Gastrocnemius medialis (tissue), 4 donors: ENCODE data around the gene ZFYVE28. TPM values are rescaled to one million over a fixed set of nuclear protein-coding genes. Genes with fewer than 3 reads are reported as not detected.

Experiments used
- ATAC-seq, 2 donors: fragments of 150-250 bp; one replicate each; pipeline ENCODE4 v1.9.1; 2016
- DNase-seq, 2 donors: peaks; one replicate each; pipeline ENCODE4 v3.0.0-alpha.2; 2019
- H3K27ac ChIP-seq, 4 donors: fragments of 200-600 bp; sonication (generic); 1 replicate in 1 of 4; 2 replicates in 3 of 4; pipeline ENCODE4 v1.5.1; 2016 to 2018; ENCODE audit warnings: mild to moderate bottlenecking in 2 of 4, moderate library complexity in 1 of 4
- H3K27me3 ChIP-seq, 3 donors: fragments of 200-600 bp; sonication (generic) in 2 of 3; 1 replicate in 1 of 3; 2 replicates in 2 of 3; pipeline versions ENCODE4 v1.5.1 to v1.6.0; 2016 to 2019; ENCODE audit warnings: mild to moderate bottlenecking in 1 of 3, moderate library complexity in 1 of 3
- H3K36me3 ChIP-seq, 2 donors: fragments of 200-600 bp; sonication (generic) in 1 of 2; one replicate each; pipeline ENCODE4 v1.5.1; 2017 to 2018
- H3K4me1 ChIP-seq, 2 donors: fragments of 200-600 bp; sonication (generic) in 1 of 2; one replicate each; pipeline ENCODE4 v1.5.1; 2016 to 2017; ENCODE audit warnings: mild to moderate bottlenecking in 2 of 2
- H3K4me3 ChIP-seq, 4 donors: fragments of 200-600 bp; sonication (generic) in 3 of 4; 1 replicate in 1 of 4; 2 replicates in 3 of 4; pipeline ENCODE4 v1.5.1; 2016 to 2019; ENCODE audit warnings: mild to moderate bottlenecking in 2 of 4
- H3K9me3 ChIP-seq, 3 donors: fragments of 200-600 bp; sonication (generic) in 2 of 3; 1 replicate in 1 of 3; 2 replicates in 2 of 3; pipeline ENCODE4 v1.5.1; 2016 to 2019
- POLR2A ChIP-seq, 2 donors: fragments of 450-650 bp; IDR thresholded peaks; one replicate each; pipeline ENCODE4 v1.6.1; 2017; ENCODE audit warnings: antibody characterized with exemption in 2 of 2, mild to moderate bottlenecking in 2 of 2, moderate library complexity in 2 of 2
- in situ Hi-C, 4 donors: fragments of 200-750 bp; cut with MboI; loops; one replicate each; pipeline versions ENCODE4 v1.15.0 to v1.8.0; 2017; ENCODE audit warnings: low sequenced_read_pairs in 4 of 4
- intact Hi-C: fragments of 100-400 bp; cut with DNase I; formaldehyde crosslinking; loops from one replicate; pipeline ENCODE4 v1.15.1; 2023; ENCODE audit warnings: low total_unique reads
- total RNA-seq, 4 donors: library from RNA; depleted of rRNA; stranded (reverse); fragments of >200 nt; gene quantifications; one replicate each; pipeline versions ENCODE4 v1.1.0 to v1.2.3, GENCODE V29; 2016
- TF ChIP-seq, protein P1 (sequence below), 5 experiments: fragments of 450-650 bp in 3 of 5; fragments of 200-600 bp in 2 of 5; sonication (generic) in 2 of 5; IDR thresholded peaks in 4 of 5; conservative IDR thresholded peaks in 1 of 5; 1 replicate in 4 of 5; 2 replicates in 1 of 5; pipeline ENCODE4 v1.5.1; 2016 to 2019; ENCODE audit warnings: antibody characterized with exemption in 5 of 5, mild to moderate bottlenecking in 3 of 5, moderate library complexity in 3 of 5

The ZFYVE28 gene
- total RNA-seq, 4 donors from 2014 or later, result 1.8 to 6.0 (median 3.4) TPM

DNA sequence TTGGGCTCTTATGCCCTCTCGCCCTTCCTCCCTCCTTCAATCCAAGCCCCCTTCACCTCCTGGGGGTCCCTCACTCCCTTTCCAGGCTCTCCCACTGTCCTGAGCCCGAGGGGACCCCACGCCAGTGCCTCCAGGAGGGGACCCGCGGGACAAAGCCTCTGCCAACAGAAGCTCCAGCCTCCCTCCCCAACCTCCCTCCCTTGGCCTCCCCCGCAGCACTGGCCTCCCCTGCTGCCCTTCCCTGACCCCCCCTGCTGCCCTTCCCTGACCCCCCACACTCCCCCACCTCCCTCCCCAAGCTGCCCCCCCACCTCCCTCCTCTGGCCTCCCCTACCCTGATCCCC lies 85.5 kb downstream of the ZFYVE28 start:
- in situ Hi-C loops (no loop called here), intact Hi-C loops (no loop called here)
- no peak overlapping the region for H3K4me3 ChIP-seq

DNA sequence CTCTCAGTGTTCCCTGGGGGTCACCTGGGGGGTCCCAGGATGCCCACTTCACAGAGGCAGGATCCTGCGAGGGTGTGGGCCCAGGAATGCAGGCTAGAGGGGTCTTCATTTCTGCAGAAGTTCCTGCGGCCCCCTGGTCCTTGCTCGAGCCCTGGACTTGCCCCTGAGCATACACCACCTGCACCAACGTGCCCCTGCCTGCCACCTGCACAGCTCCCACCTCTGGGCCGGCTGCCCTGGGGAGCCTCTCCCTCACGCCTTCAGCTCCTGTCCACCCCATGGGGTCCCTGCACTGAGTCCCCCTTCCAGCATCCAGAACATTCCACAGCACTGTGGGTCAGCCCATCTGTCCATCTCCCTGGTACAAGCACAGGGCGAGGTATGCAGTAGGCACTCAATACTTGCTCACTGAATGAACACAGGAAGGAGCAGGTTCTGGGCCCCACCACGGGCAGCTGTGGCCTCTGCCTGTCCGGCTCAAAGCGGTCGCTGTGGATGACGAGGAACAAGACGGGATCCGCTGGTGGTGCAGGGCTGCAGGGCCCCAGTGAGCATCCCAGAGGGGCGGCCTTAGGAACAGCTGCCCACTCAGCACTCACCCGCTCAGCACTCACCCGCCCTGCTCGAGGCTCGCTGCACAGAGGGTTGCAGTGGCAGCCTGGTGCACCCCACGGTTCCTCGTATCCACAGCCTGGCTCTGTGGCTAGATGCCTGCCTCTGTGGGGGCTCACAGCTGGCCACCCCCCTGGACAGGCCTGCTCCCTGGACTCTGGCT lies 86.1 kb downstream of the ZFYVE28 start:
- Histone ChIP-seq H3K9me3 (no peaks in the 10 kb centered on the region), H3K36me3 (no peaks in the 10 kb centered on the region), H3K27me3 (no peaks in the 10 kb centered on the region), H3K4me1 (no peaks in the 10 kb centered on the region), H3K27ac (no peak overlapping the region), H3K4me3 (no peak overlapping the region)
- no peak for DNase-seq
- in situ Hi-C loops (no loop called here), intact Hi-C loops (no loop called here)
- no peak for TF ChIP-seq POLR2A (IDR thresholded peaks at IDR 0.05)
- TF ChIP-seq, protein P1, sequence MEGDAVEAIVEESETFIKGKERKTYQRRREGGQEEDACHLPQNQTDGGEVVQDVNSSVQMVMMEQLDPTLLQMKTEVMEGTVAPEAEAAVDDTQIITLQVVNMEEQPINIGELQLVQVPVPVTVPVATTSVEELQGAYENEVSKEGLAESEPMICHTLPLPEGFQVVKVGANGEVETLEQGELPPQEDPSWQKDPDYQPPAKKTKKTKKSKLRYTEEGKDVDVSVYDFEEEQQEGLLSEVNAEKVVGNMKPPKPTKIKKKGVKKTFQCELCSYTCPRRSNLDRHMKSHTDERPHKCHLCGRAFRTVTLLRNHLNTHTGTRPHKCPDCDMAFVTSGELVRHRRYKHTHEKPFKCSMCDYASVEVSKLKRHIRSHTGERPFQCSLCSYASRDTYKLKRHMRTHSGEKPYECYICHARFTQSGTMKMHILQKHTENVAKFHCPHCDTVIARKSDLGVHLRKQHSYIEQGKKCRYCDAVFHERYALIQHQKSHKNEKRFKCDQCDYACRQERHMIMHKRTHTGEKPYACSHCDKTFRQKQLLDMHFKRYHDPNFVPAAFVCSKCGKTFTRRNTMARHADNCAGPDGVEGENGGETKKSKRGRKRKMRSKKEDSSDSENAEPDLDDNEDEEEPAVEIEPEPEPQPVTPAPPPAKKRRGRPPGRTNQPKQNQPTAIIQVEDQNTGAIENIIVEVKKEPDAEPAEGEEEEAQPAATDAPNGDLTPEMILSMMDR (IDR thresholded peaks at IDR 0.05 in 4 of 5, conservative IDR thresholded peaks at IDR 0.05 in 1 of 5), result no peak
- ATAC-seq, result no peak

More for the DNA sequence above, 85.5 kb downstream of the ZFYVE28 start:
- Histone ChIP-seq H3K27ac (no peak overlapping the region), H3K9me3 (no peaks in the 10 kb centered on the region), H3K27me3 (no peaks in the 10 kb centered on the region), H3K4me1 (no peaks in the 10 kb centered on the region), H3K36me3 (no peaks in the 10 kb centered on the region)
- TF ChIP-seq POLR2A (IDR thresholded peaks at IDR 0.05), result no peak
- TF ChIP-seq, protein P1 (IDR thresholded peaks at IDR 0.05 in 4 of 5, conservative IDR thresholded peaks at IDR 0.05 in 1 of 5), result no peak
- no peak for ATAC-seq
- no peak for DNase-seq

DNA sequence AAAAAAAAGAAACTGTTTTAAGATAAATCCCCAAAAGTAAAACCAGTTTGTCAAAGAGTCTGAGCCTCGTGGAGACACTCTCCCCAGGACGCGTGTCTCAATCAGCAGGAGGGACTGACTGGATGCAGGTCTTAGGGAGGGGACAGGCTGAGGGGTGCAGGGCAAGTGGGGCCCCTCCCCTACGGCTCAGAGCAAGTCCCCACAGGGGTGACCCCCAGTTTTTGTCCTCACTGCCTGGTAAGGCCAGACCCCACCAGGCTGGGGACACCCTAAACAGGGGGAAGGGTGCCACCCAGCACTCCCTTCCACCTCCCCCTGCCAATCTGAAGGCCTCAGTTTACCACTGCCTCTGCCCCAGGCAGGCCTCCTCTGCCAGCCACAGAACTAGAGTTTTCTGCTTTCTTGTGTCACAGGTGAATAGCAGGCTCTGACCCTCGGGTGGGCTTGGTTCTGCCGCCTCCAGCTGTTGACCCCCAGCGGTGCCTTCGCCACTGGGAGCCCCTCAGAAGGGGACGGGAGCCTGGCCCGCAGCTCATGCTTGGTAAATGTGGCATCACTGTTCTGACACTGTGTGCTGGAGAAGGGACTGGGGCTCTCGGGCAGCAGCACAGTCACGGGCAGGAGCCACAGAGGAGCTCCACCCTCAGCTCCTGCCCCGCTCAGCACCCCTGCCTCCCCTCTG lies 86.8 kb downstream of the ZFYVE28 start:
- DNase-seq (no peak), ATAC-seq (no peak)
- in situ Hi-C loops, result no loop called here
- Histone ChIP-seq H3K27me3 (no peaks in the 10 kb centered on the region), H3K4me1 (no peaks in the 10 kb centered on the region), H3K4me3 (no peak overlapping the region), H3K27ac (no peak overlapping the region), H3K9me3 (no peaks in the 10 kb centered on the region), H3K36me3 (no peaks in the 10 kb centered on the region)
- intact Hi-C loops, result no loop called here
- TF ChIP-seq, protein P1 (IDR thresholded peaks at IDR 0.05 in 4 of 5, conservative IDR thresholded peaks at IDR 0.05 in 1 of 5), result no peak
- TF ChIP-seq POLR2A (IDR thresholded peaks at IDR 0.05), result no peak

DNA sequence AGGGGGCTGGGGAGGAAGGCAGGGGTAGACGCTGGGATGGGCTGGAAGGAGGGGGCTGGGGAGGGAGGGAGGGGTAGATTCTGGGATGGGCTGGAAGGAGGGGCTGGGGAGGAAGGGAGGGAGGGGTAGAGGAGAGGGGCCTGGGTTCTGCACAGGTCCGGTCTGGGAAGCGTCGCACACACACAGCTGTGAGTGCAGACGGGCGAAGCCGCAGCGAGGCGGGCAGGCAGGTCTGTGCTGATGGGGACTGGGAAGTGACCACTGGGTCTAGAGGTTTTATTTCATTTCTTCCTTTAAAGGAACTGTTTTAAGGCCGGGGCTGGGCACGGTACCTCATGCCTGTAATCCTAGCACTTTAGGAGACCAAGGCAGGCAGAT lies 87.4 kb downstream of the ZFYVE28 start:
- Histone ChIP-seq H3K36me3 (no peaks in the 10 kb centered on the region), H3K4me1 (no peaks in the 10 kb centered on the region), H3K4me3 (no peak overlapping the region), H3K9me3 (no peaks in the 10 kb centered on the region), H3K27ac (no peak overlapping the region), H3K27me3 (no peaks in the 10 kb centered on the region)
- intact Hi-C loops, result no loop called here
- TF ChIP-seq, protein P1 (IDR thresholded peaks at IDR 0.05 in 4 of 5, conservative IDR thresholded peaks at IDR 0.05 in 1 of 5), result no peak
- no peak for TF ChIP-seq POLR2A (IDR thresholded peaks at IDR 0.05)
- no peak for ATAC-seq
- in situ Hi-C loops, result no loop called here
- DNase-seq, result no peak
